Lung (tissue), 12 donors: ENCODE data around the gene MAGI2. TPM values are rescaled to one million over a fixed set of nuclear protein-coding genes. Genes with fewer than 3 reads are reported as not detected.

Experiments used
- ATAC-seq: fragments of 200-7000 bp; cut with Tn5 transposase; one replicate; pipeline ENCODE4 v1.9.1; 2020; ENCODE audit warnings: moderate number of reproducible peaks; ENCODE audit not compliant: insufficient read depth, low FRiP score
- DNase-seq, 3 donors: peaks; one replicate each; pipeline ENCODE4 v3.0.0-alpha.2; 2013 to 2017
- H3K27ac ChIP-seq, 2 donors: one replicate each; pipeline ENCODE4 v1.5.1; 2013; ENCODE audit warnings: mild to moderate bottlenecking in 2 of 2, moderate library complexity in 2 of 2, control low read depth in 1 of 2, inconsistent platforms in 1 of 2, low read depth in 1 of 2, low read length in 1 of 2
- H3K27me3 ChIP-seq, 3 donors: one replicate each; pipeline ENCODE4 v1.5.1; 2013; ENCODE audit warnings: low read length in 2 of 3; ENCODE audit not compliant: control insufficient read depth in 3 of 3, insufficient read depth in 3 of 3
- H3K36me3 ChIP-seq, 4 donors: one replicate each; pipeline ENCODE4 v1.5.1; 2013; ENCODE audit warnings: low read length in 4 of 4, mild to moderate bottlenecking in 1 of 4, moderate library complexity in 1 of 4; ENCODE audit not compliant: control insufficient read depth in 4 of 4, insufficient read depth in 4 of 4
- H3K4me1 ChIP-seq, 5 donors: one replicate each; pipeline ENCODE4 v1.5.1; 2013; ENCODE audit warnings: low read length in 5 of 5, mild to moderate bottlenecking in 2 of 5, moderate library complexity in 1 of 5; ENCODE audit not compliant: control insufficient read depth in 5 of 5, insufficient read depth in 5 of 5
- H3K4me3 ChIP-seq: one replicate; pipeline ENCODE4 v1.5.1; 2013; ENCODE audit warnings: mild to moderate bottlenecking, control low read depth, moderate library complexity
- H3K9ac ChIP-seq, 2 donors: one replicate each; pipeline ENCODE4 v1.5.1; 2013; ENCODE audit warnings: low read length in 2 of 2, control low read depth in 1 of 2; ENCODE audit not compliant: insufficient read depth in 1 of 2
- H3K9me3 ChIP-seq, 4 donors: one replicate each; pipeline ENCODE4 v1.5.1; 2013; ENCODE audit warnings: low read length in 3 of 4, mild to moderate bottlenecking in 1 of 4, moderate library complexity in 1 of 4; ENCODE audit not compliant: control insufficient read depth in 4 of 4, insufficient read depth in 3 of 4
- CTCF ChIP-seq: IDR thresholded peaks from 2 replicates; pipeline ENCODE4 v1.5.1; 2012; ENCODE audit warnings: mild to moderate bottlenecking; ENCODE audit errors: control extremely low read depth, extremely low read depth
- WGBS, 2 donors: extraction: QIAGEN DNeasy Blood & Tissue Kit; methylation state at CpG; one replicate each; pipeline ENCODE4 v1.1.7; 2013; 5-methylcytosine and 5-hydroxymethylcytosine counted together
- polyA plus RNA-seq, 2 donors: library from polyadenylated mRNA; stranded (reverse); fragments of 200-250 nt; gene quantifications; one replicate each; pipeline ENCODE4 v1.2.1, GENCODE V29; 2013
- total RNA-seq, 2 donors: library from RNA; depleted of rRNA in 1 of 2; stranded (reverse); fragments of >200 nt in 1 of 2; gene quantifications; one replicate each; pipeline ENCODE4 v1.2.1, GENCODE V29; 2014 to 2021
- donor health status: control.
- donor health status: control.
- donor health status: Bipolar disorder and iron deficiency.
- donor health status: healthy.
- donor health status: DM: yes; HTN: yes; CAD: no.

The MAGI2 gene
- total and polyA plus RNA-seq, 4 donors: 0.94 to 18.0 (median 5.3) TPM

GRCh38 chr7:78675511-78675910, 778.0 kb downstream of the MAGI2 start:
- Histone ChIP-seq H3K36me3 (no peaks in the 10 kb centered on the region), H3K27me3 (no peaks in the 10 kb centered on the region), H3K4me1 (no peaks in the 10 kb centered on the region), H3K4me3 (no peak overlapping the region), H3K27ac (no peak overlapping the region), H3K9ac (no peak overlapping the region), H3K9me3 (no peaks in the 10 kb centered on the region)
- ATAC-seq (no peak), DNase-seq (no peak)
- TF ChIP-seq CTCF: no peak
- WGBS, 2 donors: 87 to 90% methylated on average over 3 of the region's 3 CpGs

GRCh38 chr7:78673272-78673671, 780.2 kb downstream of the MAGI2 start:
- H3K27ac ChIP-seq: no peak overlapping the region

GRCh38 chr7:78662939-78663338, 790.5 kb downstream of the MAGI2 start:
- ATAC-seq (no peak), DNase-seq (peak in 1 of 3 donors; percentile 2)
- H3K9ac ChIP-seq: no peak overlapping the region
- H3K4me1 ChIP-seq: no peaks in the 10 kb centered on the region
- no peak for TF ChIP-seq CTCF
- no peak overlapping the region for H3K27ac ChIP-seq
- no peak overlapping the region for H3K4me3 ChIP-seq
- 88 to 97% methylated on average over 4 of the region's 4 CpGs for WGBS, 2 donors
- H3K9me3 ChIP-seq: no peaks in the 10 kb centered on the region
- no peaks in the 10 kb centered on the region for H3K27me3 ChIP-seq
- no peaks in the 10 kb centered on the region for H3K36me3 ChIP-seq

More at GRCh38 chr7:78673272-78673671, 780.2 kb downstream of the MAGI2 start:
- Histone ChIP-seq H3K27me3 (no peaks in the 10 kb centered on the region), H3K36me3 (no peaks in the 10 kb centered on the region), H3K4me1 (no peaks in the 10 kb centered on the region), H3K9ac (no peak overlapping the region), H3K4me3 (no peak overlapping the region), H3K9me3 (no peaks in the 10 kb centered on the region)
- ATAC-seq: no peak
- DNase-seq: peak in 1 of 3 donors; percentile 13
- no peak for TF ChIP-seq CTCF

GRCh38 chr7:78649976-78650375, 803.5 kb downstream of the MAGI2 start:
- H3K9ac ChIP-seq: no peak overlapping the region
- H3K36me3 ChIP-seq: no peaks in the 10 kb centered on the region
- DNase-seq (no peak), ATAC-seq (no peak)
- no peak overlapping the region for H3K4me3 ChIP-seq
- no peak for TF ChIP-seq CTCF
- H3K9me3 ChIP-seq: peaks cover 0 to 4% (median 0%) of the 10 kb centered on the region in 4 donors
- no peaks in the 10 kb centered on the region for H3K4me1 ChIP-seq
- no peaks in the 10 kb centered on the region for H3K27me3 ChIP-seq
- 84 to 90% methylated on average over 3 of the region's 3 CpGs for WGBS, 2 donors
- H3K27ac ChIP-seq: no peak overlapping the region
